Measurements from ENCODE around the gene PICALM. TPM values are rescaled to one million over a fixed set of nuclear protein-coding genes. Genes with fewer than 3 reads are reported as not detected.

The PICALM gene
- total and polyA plus RNA-seq, 2 of the 4 experiments (the other 2 are of a cell fraction) = 235 to 453 TPM

GRCh38 chr11:86058360-86058759 is 10.5 kb downstream of the PICALM start:
- Histone ChIP-seq H3K4me3 (ENCODE audit: insufficient read depth, low read depth, low read length) (no peak overlapping the region), H3K4me1 (ENCODE audit: control insufficient read depth, insufficient read depth, low read length) (peaks cover 10% of the 10 kb centered on the region)
- BruUV-seq (replicated peaks) = no TSS peak

More at GRCh38 chr11:86058360-86058759, 10.5 kb downstream of the PICALM start:
- no peaks in the 10 kb centered on the region; the same call in 1 of the 2 replicates for H3K36me3 ChIP-seq (ENCODE audit: control insufficient read depth, insufficient read depth, low read length)
- H4K8ac ChIP-seq (ENCODE audit: low read depth in 2 of 2, low read length in 2 of 2) = no peak overlapping the region
- POLR2A ChIA-PET (ENCODE audit: unreplicated experiment) = no interaction called here
- H3K79me1 ChIP-seq (ENCODE audit: low read depth in 1 of 2, low read length in 2 of 2) = peaks cover 0 to 29% of the 10 kb centered on the region in 2 experiments; a peak in 2 of 4 replicates
- ATAC-seq (ENCODE audit: low read depth) = no peak
- dilution Hi-C loops (cut with HindIII; ENCODE audit: low sequenced_read_pairs, unreplicated experiment) (no loop called here), in situ Hi-C loops (cut with MboI; ENCODE audit: low sequenced_read_pairs) (no loop called here), intact Hi-C loops (cut with micrococcal nuclease) (no loop called here)
- no peak overlapping the region for H4K5ac ChIP-seq (ENCODE audit: low read depth, low read length)
- no peak overlapping the region for H2AFZ ChIP-seq (replicated peaks; ENCODE audit: low read length, poor library complexity)
- H2BK15ac ChIP-seq (ENCODE audit: low read depth, low read length) = no peak overlapping the region
- no peak overlapping the region for H2BK120ac ChIP-seq (ENCODE audit: low read depth, low read length)
- no peak overlapping the region for H2AK9ac ChIP-seq (replicated peaks; ENCODE audit: low read depth, low read length, poor library complexity)
- no peak overlapping the region; the same call in 1 of the 2 replicates for H3K4me2 ChIP-seq (ENCODE audit: low read depth, low read length)
- H3K9ac ChIP-seq (ENCODE audit: low read depth, low read length) = no peak overlapping the region
- peaks cover 99% of the 10 kb centered on the region for H4K20me1 ChIP-seq (ENCODE audit: insufficient read depth, low read length)
- no peak overlapping the region for H3K56ac ChIP-seq (ENCODE audit: extremely low read depth, insufficient read depth, low read length)
- H3K4ac ChIP-seq (ENCODE audit: low read depth, low read length) = no peak overlapping the region
- no peaks in the 10 kb centered on the region for H3K27me3 ChIP-seq (ENCODE audit: control insufficient read depth, insufficient read depth, low read length)
- DNase-seq = no peak
- no peak overlapping the region for H2BK5ac ChIP-seq (ENCODE audit: low read depth, low read length, poor library complexity, severe bottlenecking)
- TF ChIP-seq MAFK (IDR thresholded peaks at IDR 0.05; ENCODE audit: low read depth, low read length) = no peak
- TF ChIP-seq RAD21 (IDR thresholded peaks at IDR 0.05; ENCODE audit: low read length) = no peak
- TF ChIP-seq CEBPB (IDR thresholded peaks at IDR 0.05; ENCODE audit: low read depth, low read length) = no peak
- TF ChIP-seq POLR2A (IDR thresholded peaks at IDR 0.05; ENCODE audit: low read depth, low read length) = no peak
- TF ChIP-seq NFE2L2 (IDR thresholded peaks at IDR 0.05; ENCODE audit: low read depth, low read length) = no peak
- TF ChIP-seq USF2 (IDR thresholded peaks at IDR 0.05; ENCODE audit: low read depth, low read length) = no peak
- TF ChIP-seq MAZ (IDR thresholded peaks at IDR 0.05; ENCODE audit: borderline replicate concordance, low read depth, low read length) = no peak
- TF ChIP-seq MXI1 (IDR thresholded peaks at IDR 0.05; ENCODE audit: borderline replicate concordance, low read depth, low read length) = no peak
- TF ChIP-seq RCOR1 (IDR thresholded peaks at IDR 0.05; ENCODE audit: insufficient replicate concordance, low read length) = no peak
- TF ChIP-seq CTCF (conservative IDR thresholded peaks at IDR 0.05; ENCODE audit: low read depth, low read length) = no peak
- TF ChIP-seq RFX5 (IDR thresholded peaks at IDR 0.05; ENCODE audit: low read depth, low read length) = no peak
- no peak overlapping the region for H2BK20ac ChIP-seq (ENCODE audit: low read depth, low read length)
- H3K9me3 ChIP-seq (ENCODE audit: control insufficient read depth, insufficient read depth, low read length) = no peaks in the 10 kb centered on the region
- H3K18ac ChIP-seq (ENCODE audit: low read depth, low read length) = no peak overlapping the region
- H4K91ac ChIP-seq (ENCODE audit: insufficient read depth, low read depth, low read length) = no peak overlapping the region
- peaks cover 8% of the 10 kb centered on the region for H3K9me1 ChIP-seq (ENCODE audit: insufficient read depth, low read length)
- H3K14ac ChIP-seq (replicated peaks; ENCODE audit: low read depth, low read length) = no peak overlapping the region
- H2AK5ac ChIP-seq (ENCODE audit: low read depth, low read length) = no peak overlapping the region
- CTCF ChIA-PET = interaction anchor here (0.6 kb wide), 1 partner anchor 38 kb away, joined by 4 read pairs; no protein-coding TSS in a partner anchor
- no peak overlapping the region for H3K23ac ChIP-seq (ENCODE audit: low read depth, low read length)
- H3K27ac ChIP-seq (ENCODE audit: insufficient read depth, low read length) = no peak overlapping the region

All from IMR-90 (cell line).